AG04450 (cell line): ENCODE data around the gene FEN1. TPM values are rescaled to one million over a fixed set of nuclear protein-coding genes. Genes with fewer than 3 reads are reported as not detected.

Experiments
- CTCF ChIA-PET: fragments of 300-600, 350-600 bp; formaldehyde crosslinking; extraction: SDS; loops from one replicate; lab custom pipeline; 2022; ENCODE audit warnings: antibody characterized with exemption, inconsistent platforms; lab: Charles Lee
- POLR2A ChIA-PET: fragments of 350-600 bp; formaldehyde crosslinking; extraction: SDS; loops from one replicate; lab custom pipeline; 2021; ENCODE audit warnings: antibody characterized with exemption, inconsistent platforms; lab: Yijun Ruan, JAX
- DNase-seq: peaks from one replicate; pipeline ENCODE4 v3.0.0-alpha.2; 2011; ENCODE audit warnings: low read depth, low spot score
- H3K27ac ChIP-seq: one replicate; pipeline ENCODE4 v1.5.1; 2012; ENCODE audit warnings: low read depth, low read length, control low read depth
- H3K27me3 ChIP-seq: one replicate; pipeline ENCODE4 v1.6.0; 2012; ENCODE audit warnings: low read length; ENCODE audit not compliant: control insufficient read depth, insufficient read depth
- H3K4me3 ChIP-seq: 2 replicates; pipeline ENCODE4 v1.5.1; 2011; ENCODE audit warnings: mild to moderate bottlenecking, low read depth, low read length, control low read depth
- H3K9me3 ChIP-seq: 2 replicates; pipeline ENCODE4 v1.5.1; 2012; ENCODE audit warnings: low read length; ENCODE audit not compliant: control insufficient read depth, insufficient read depth
- CTCF ChIP-seq: IDR thresholded peaks from 2 replicates; pipeline ENCODE4 v1.5.1; 2011; ENCODE audit warnings: low read depth, low read length, control low read depth, inconsistent platforms
- polyA plus RNA-seq: library from polyadenylated mRNA; depleted of rRNA; stranded (reverse); fragments of >200 nt; gene quantifications from 2 replicates; pipeline ENCODE4 v1.2.3, GENCODE V29; 2011

The FEN1 gene
- polyA plus RNA-seq, 1 experiment, result 7.1 TPM

GRCh38 chr11:61780581-61781162, 12.0 kb upstream of the FEN1 start:
- POLR2A ChIA-PET, result no interaction called here
- Histone ChIP-seq H3K9me3 (no peaks in the 10 kb centered on the region), H3K27ac (no peak overlapping the region), H3K4me3 (no peak overlapping the region), H3K27me3 (no peaks in the 10 kb centered on the region)
- DNase-seq, result no peak
- CTCF ChIA-PET, result interaction anchor here (0.5 to 1.4 kb wide), 4 partner anchors 11 to 33 kb away, joined by 3 to 9 read pairs (median 6); no protein-coding TSS in a partner anchor
- TF ChIP-seq CTCF, result no peak

GRCh38 chr11:61781585-61781984, 11.1 kb upstream of the FEN1 start:
- no peaks in the 10 kb centered on the region for H3K9me3 ChIP-seq
- DNase-seq, result no peak
- no peak for TF ChIP-seq CTCF
- ChIA-PET CTCF (interaction anchor here (1.4 kb wide), 1 partner anchor 34 kb away, joined by 4 read pairs; no protein-coding TSS in a partner anchor), POLR2A (no interaction called here)
- no peak overlapping the region for H3K4me3 ChIP-seq
- H3K27me3 ChIP-seq, result no peaks in the 10 kb centered on the region
- no peak overlapping the region for H3K27ac ChIP-seq

DNA sequence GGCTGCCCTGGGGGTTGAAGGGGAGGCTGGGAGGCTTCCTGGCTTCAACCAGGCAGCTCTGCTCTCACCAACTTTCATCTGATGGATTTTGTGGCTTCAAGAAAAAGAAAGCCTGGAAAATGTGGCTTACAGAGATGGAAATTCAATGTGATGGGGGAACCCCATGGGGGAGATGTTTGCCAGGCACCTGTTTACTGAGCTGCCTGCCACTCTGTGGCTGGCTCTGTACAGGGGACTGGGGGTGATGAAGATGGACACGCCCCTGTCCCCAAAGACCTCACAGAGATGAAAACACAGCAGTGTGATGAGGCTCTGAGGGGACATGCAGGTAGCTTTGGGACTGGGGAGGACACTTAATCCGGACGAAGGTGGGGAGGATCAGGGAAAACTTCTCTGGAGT, 10.4 kb upstream of the FEN1 start:
- no peak for TF ChIP-seq CTCF
- ChIA-PET POLR2A (no interaction called here), CTCF (interaction anchor here (0.6 to 1.4 kb wide), 3 partner anchors 15 to 166 kb away, joined by 3 to 4 read pairs (median 4); no protein-coding TSS in a partner anchor)
- no peaks in the 10 kb centered on the region for H3K27me3 ChIP-seq
- no peak overlapping the region for H3K4me3 ChIP-seq
- DNase-seq, result no peak
- no peaks in the 10 kb centered on the region for H3K9me3 ChIP-seq
- H3K27ac ChIP-seq, result no peak overlapping the region

DNA sequence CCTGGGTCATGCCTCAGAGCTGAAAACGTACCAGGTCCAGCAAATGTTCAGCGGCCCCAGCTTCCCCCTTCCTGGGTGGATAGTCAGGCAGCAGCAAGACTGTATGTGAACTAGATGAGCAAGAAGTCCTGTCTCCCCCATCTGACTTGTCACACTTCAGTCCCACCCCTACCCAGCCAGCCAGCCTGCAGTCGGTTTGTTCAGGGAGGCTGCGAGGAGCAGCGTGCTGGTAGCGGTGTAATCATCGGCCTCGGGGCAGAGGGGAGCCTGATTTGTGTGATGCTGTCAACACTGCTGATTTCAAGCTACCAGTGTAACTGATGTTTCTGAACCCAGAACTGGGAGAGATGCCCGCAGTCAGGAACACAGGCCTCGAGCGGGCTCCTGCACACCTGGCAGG, 9.9 kb upstream of the FEN1 start:
- ChIA-PET POLR2A (no interaction called here), CTCF (interaction anchor here (0.6 to 1.4 kb wide), 3 partner anchors 14 to 165 kb away, joined by 3 to 4 read pairs (median 4); no protein-coding TSS in a partner anchor)
- DNase-seq, result no peak
- Histone ChIP-seq H3K4me3 (no peak overlapping the region), H3K27me3 (no peaks in the 10 kb centered on the region), H3K9me3 (no peaks in the 10 kb centered on the region), H3K27ac (no peak overlapping the region)
- no peak for TF ChIP-seq CTCF

- no peak for DNase-seq
- no peaks in the 10 kb centered on the region for H3K27me3 ChIP-seq
- TF ChIP-seq CTCF, result no peak
- H3K27ac ChIP-seq, result peak overlapping the region; percentile 11
- no peaks in the 10 kb centered on the region for H3K9me3 ChIP-seq
- H3K4me3 ChIP-seq, result no peak overlapping the region
- POLR2A ChIA-PET, result interaction anchor here (1.0 kb wide), 1 partner anchor 10 kb away, joined by 8 read pairs; no protein-coding TSS in a partner anchor
- CTCF ChIA-PET, result interaction anchor here (0.6 kb wide), 1 partner anchor 146 kb away, joined by 3 read pairs; no protein-coding TSS in a partner anchor
Measured at GRCh38 chr11:61783717-61784505, 8.8 kb upstream of the FEN1 start.
